Epithelial cell of esophagus (primary cell): Measurements from ENCODE around the gene UCK2.

Source experiments
- DNase-seq: peaks from one replicate; pipeline ENCODE4 v3.0.0; 2010; ENCODE audit warnings: low read depth
- H3K4me3 ChIP-seq: 2 replicates; pipeline ENCODE4 v1.5.1; 2011; ENCODE audit warnings: mild to moderate bottlenecking, low read length, control low read depth
- TF ChIP-seq, protein P1 (sequence below): IDR thresholded peaks from 2 replicates; pipeline ENCODE4 v1.5.1; 2011; ENCODE audit warnings: low read depth, mild to moderate bottlenecking, low read length, control low read depth, inconsistent platforms; ENCODE audit not compliant: insufficient read depth; ENCODE audit errors: missing control alignments

The UCK2 gene

DNA sequence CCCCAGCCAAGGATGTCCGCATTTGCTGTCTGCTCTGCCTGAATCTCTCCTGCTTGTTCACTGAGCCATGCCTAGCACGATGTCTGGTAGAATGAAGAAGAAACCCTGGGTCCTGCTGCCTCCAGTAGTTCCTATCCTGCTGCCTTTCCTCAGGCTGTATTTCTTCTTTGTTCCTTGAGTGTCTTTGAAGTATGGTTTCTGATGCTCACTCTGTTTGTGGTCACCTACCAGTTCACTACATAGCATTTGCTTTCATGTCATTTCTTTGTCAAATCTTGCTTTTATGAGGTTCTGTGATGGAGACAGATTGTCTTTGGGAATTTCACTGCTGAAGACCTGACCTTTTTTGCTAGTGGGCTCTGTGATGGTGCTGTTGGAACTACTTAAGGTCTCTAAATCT, 5.9 kb downstream of the UCK2 start:
- H3K4me3 ChIP-seq: no peak overlapping the region
- DNase-seq: no peak
- TF ChIP-seq, protein P1, sequence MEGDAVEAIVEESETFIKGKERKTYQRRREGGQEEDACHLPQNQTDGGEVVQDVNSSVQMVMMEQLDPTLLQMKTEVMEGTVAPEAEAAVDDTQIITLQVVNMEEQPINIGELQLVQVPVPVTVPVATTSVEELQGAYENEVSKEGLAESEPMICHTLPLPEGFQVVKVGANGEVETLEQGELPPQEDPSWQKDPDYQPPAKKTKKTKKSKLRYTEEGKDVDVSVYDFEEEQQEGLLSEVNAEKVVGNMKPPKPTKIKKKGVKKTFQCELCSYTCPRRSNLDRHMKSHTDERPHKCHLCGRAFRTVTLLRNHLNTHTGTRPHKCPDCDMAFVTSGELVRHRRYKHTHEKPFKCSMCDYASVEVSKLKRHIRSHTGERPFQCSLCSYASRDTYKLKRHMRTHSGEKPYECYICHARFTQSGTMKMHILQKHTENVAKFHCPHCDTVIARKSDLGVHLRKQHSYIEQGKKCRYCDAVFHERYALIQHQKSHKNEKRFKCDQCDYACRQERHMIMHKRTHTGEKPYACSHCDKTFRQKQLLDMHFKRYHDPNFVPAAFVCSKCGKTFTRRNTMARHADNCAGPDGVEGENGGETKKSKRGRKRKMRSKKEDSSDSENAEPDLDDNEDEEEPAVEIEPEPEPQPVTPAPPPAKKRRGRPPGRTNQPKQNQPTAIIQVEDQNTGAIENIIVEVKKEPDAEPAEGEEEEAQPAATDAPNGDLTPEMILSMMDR: no peak

DNA sequence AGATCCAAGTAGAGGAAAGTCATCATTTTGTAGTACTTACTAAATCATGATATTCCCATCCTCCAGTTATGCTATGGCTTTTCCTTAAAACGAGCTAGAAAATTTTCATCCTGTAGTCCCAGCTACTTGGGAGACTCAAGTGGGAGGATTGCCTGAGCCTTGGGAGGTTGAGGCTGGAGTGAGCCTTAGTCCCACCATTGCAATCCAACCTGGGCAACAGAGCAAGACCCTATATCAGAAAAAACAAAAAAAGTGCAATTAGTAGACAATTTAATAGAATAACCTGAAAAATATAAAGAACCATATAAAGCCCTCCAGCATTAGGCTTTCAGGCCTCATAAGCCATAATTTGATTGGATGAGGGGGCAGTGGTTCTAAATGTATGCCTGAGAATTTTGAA, 6.8 kb downstream of the UCK2 start:
- TF ChIP-seq, protein P1: no peak

DNA sequence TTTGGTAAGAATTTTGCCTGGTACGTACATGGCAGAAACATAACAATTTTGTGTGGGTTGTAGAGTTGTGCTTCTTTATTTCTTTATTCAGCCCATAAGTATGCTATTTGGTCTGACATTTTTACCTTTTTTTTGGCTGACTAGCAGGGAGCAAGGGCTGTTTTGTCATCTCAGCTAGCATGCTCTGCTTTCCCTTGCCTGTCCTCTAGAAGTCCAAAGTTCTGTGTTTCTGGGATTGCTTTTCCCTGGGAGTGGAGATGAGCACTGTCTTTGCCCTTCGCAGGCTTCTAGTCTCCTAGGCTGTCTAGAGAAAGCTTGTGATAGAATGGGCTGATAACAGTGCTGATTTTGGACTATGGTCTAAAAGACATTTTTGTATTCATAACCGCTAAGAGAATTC, 7.5 kb downstream of the UCK2 start:
- no peak overlapping the region for H3K4me3 ChIP-seq
- TF ChIP-seq, protein P1: no peak
- DNase-seq: no peak

More for the DNA sequence above, 6.8 kb downstream of the UCK2 start:
- H3K4me3 ChIP-seq: no peak overlapping the region
- DNase-seq: no peak

DNA sequence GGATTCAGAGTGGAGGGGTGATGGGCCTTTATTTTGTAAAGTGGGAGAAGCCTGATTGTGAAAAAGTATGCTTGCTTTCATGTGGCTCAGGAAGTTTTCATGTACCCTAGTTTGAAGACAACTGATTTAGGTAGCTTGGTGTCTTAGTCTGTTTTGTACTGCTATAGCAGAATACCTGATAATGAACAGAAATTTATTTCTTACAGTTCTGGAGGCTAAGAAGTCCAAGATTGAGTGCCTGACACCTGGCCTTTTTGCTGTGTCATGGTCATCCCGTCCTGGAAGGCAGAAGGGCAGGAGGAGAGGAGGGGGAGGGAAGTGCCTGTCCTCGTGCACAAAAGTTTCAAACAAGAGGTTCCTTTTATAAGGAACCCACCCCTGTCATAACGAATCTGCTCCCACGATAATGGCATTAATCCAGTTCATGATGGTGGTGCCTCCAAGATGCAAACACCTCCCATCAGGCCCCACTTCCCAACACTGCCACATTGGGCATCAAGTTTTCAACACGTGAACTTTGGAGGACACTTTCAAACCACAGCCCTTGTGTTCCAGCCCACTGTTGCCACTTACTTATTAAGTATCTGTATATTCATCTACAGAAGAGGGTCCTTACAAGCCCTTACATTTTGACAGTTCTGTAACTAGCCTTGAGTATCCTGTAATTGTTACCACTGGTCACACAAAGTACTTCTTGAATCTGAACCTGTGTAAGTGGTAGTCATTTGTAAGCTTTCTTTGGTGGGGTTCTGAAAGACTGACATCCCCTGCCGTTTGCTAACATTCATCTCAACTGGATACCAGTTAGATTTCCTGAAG, 9.5 kb downstream of the UCK2 start:
- TF ChIP-seq, protein P1: no peak
- no peak for DNase-seq
- no peak overlapping the region for H3K4me3 ChIP-seq

DNA sequence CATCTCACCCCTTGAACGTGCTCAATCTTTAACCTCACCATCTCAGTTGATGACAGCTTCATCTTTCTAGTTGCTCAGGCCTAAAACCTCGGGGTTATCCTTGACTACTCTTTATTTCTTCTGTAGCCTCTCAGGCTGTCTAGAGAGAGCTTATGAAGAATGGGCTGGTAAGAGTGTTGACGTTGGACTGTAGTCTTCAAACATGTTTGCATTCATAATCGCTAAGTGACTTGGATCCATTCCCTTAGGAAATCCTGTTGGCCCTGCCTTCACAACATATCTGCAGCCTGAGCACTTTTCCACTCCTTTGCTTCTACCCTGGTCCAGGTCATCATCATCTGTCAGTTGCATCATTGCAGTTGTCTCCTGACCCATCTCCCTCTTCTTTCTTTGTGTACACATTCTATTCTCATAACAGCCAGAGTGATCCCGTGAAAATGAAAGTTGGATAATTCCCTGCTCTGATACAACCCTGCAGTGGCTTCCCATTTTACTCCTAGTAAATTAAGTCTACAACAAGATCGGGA, 10.5 kb downstream of the UCK2 start:
- DNase-seq: no peak
- H3K4me3 ChIP-seq: no peak overlapping the region
- TF ChIP-seq, protein P1: no peak

DNA sequence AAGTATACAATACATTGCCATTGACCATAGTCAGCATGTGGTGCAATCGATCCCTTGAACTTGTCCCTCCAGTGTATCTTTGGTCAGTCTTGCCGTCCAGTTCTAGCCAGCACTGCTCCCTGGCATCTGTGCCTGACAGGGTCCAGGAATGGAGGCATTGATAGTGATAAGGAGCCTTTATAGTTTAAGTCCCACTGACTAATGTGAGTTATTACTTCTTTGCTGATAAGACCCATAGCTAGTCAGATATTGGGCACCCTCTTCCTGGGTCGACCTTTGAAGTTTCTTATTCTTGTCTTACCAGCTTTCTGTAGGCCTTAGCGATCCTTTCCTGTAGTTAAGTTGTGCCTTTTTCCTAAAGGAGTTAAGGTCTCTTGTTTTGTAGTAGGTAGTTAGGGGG, 13.0 kb downstream of the UCK2 start:
- TF ChIP-seq, protein P1: no peak
- DNase-seq: no peak
- no peak overlapping the region for H3K4me3 ChIP-seq
